Measurements from ENCODE around the gene SNX13.

- TF ChIP-seq CTCF (IDR thresholded peaks at IDR 0.05) (no peak), USF2 (IDR thresholded peaks at IDR 0.05; ENCODE audit: borderline replicate concordance, low read depth, low read length) (no peak), USF1 (IDR thresholded peaks at IDR 0.05; ENCODE audit: borderline replicate concordance, low read depth) (no peak), MXI1 (IDR thresholded peaks at IDR 0.05; ENCODE audit: low read depth, low read length) (no peak), EP300 (IDR thresholded peaks at IDR 0.05; ENCODE audit: borderline replicate concordance in 1 of 2, low read depth in 1 of 2, low read length in 1 of 2) (no peak), ELF1 (IDR thresholded peaks at IDR 0.05) (no peak), YY1 (IDR thresholded peaks at IDR 0.05; ENCODE audit: low read depth) (no peak), TAF1 (IDR thresholded peaks at IDR 0.05; ENCODE audit: borderline replicate concordance, low read depth, low read length) (no peak), IRF3 (IDR thresholded peaks at IDR 0.05; ENCODE audit: low read depth, low read length) (no peak), RAD21 (IDR thresholded peaks at IDR 0.05; ENCODE audit: low read length) (no peak), JUND (IDR thresholded peaks at IDR 0.05) (no peak), RFX5 (IDR thresholded peaks at IDR 0.05; ENCODE audit: low read length) (no peak), PBX3 (IDR thresholded peaks at IDR 0.05) (no peak)
Measured at GRCh38 chr7:17931069-17931468, 9.2 kb downstream of the SNX13 start.
